Right lobe of liver (tissue), 6 donors: ENCODE data around the gene SNU13. TPM values are rescaled to one million over a fixed set of nuclear protein-coding genes. Genes with fewer than 3 reads are reported as not detected.
"Not testable (repeated sequence)": the region's sequence is repeated elsewhere in the genome, so short reads cannot be mapped to it uniquely, and the experiment has no call there.

Experiments used
- ATAC-seq, 4 donors: fragments of 200-7000 bp; cut with Tn5 transposase; one replicate each; pipeline ENCODE4 v1.9.1; 2020; ENCODE audit warnings: mild to moderate bottlenecking in 4 of 4, moderate library complexity in 4 of 4
- DNase-seq, 3 donors: peaks; one replicate each; pipeline ENCODE4 v3.0.0-alpha.2; 2020
- H3K27ac ChIP-seq, 3 donors: fragments of 200-600 bp; one replicate each; pipeline ENCODE4 v1.8.0; 2022
- H3K27me3 ChIP-seq, 2 donors: fragments of 200-600 bp; one replicate each; pipeline ENCODE4 v1.8.0; 2022
- H3K36me3 ChIP-seq, 4 donors: fragments of 200-600 bp; sonication (generic) in 1 of 4; one replicate each; pipeline versions ENCODE4 v1.5.1 to v1.8.0; 2017 to 2022; ENCODE audit warnings: control low read depth in 1 of 4
- H3K4me1 ChIP-seq, 4 donors: fragments of 200-600 bp; sonication (generic) in 1 of 4; one replicate each; pipeline versions ENCODE4 v1.5.1 to v1.8.0; 2017 to 2022; ENCODE audit warnings: control low read depth in 1 of 4
- H3K4me3 ChIP-seq, 3 donors: fragments of 200-600 bp; one replicate each; pipeline ENCODE4 v1.8.0; 2022
- H3K9me3 ChIP-seq, 4 donors: fragments of 200-600 bp; sonication (generic) in 1 of 4; one replicate each; pipeline versions ENCODE4 v1.5.1 to v1.8.0; 2017 to 2022; ENCODE audit warnings: control low read depth in 1 of 4
- POLR2A ChIP-seq: fragments of 450-650 bp; IDR thresholded peaks from one replicate; pipeline ENCODE4 v1.6.1; 2017; ENCODE audit warnings: antibody characterized with exemption, mild to moderate bottlenecking
- WGBS: methylation state at CpG from one replicate; pipeline ENCODE4 v1.1.6; 2018; ENCODE audit warnings: low coverage, low lambda C conversion rate; ENCODE audit not compliant: insufficient coverage; ENCODE audit errors: missing lambda C conversion rate; 5-methylcytosine and 5-hydroxymethylcytosine counted together
- intact Hi-C, 2 donors: fragments of 100-400 bp; cut with DNase I; formaldehyde crosslinking; loops; one replicate each; pipeline versions ENCODE4 v1.11.2 to v1.14.1; 2022
- total RNA-seq, 6 experiments: library from RNA; depleted of rRNA in 2 of 6; stranded (reverse); fragments of >200 nt in 2 of 6; fragmentation: NEBNext Ultra II Directional in 3 of 6; extraction: Animal tissue kit (Norgen Biotek cat#: 25700) in 3 of 6; gene quantifications; one replicate each; pipeline versions ENCODE4 v1.1.0 to v1.2.4, GENCODE V29; 2016 to 2023
- TF ChIP-seq, protein P1 (sequence below), 4 donors: fragments of 200-600 bp in 3 of 4; fragments of 450-650 bp in 1 of 4; IDR thresholded peaks; one replicate each; pipeline versions ENCODE4 v1.5.1 to v1.8.0; 2016 to 2022; ENCODE audit warnings: antibody characterized with exemption in 4 of 4, mild to moderate bottlenecking in 2 of 4
- donor health status: DM: no; HTN: yes; CAD: no.
- donor health status: DM: no; HTN: no; CAD: no.
- donor health status: DM: no; HTN: no; CAD: no.
- donor health status: DM: no; HTN: yes; CAD: no.
- donor health status: DM: no; HTN: yes; CAD: no.

Gene SNU13
- total RNA-seq, 6 experiments from 2014 or later: 43.1 to 65.4 (median 50.1) TPM

- WGBS: 61% methylated on average over 4 of the region's 5 CpGs
- DNase-seq (peak in 1 of 3 donors; percentile 15), ATAC-seq (peak; percentile 23 to 81 (median 60))
- intact Hi-C loops: no loop called here
- TF ChIP-seq, protein P1, sequence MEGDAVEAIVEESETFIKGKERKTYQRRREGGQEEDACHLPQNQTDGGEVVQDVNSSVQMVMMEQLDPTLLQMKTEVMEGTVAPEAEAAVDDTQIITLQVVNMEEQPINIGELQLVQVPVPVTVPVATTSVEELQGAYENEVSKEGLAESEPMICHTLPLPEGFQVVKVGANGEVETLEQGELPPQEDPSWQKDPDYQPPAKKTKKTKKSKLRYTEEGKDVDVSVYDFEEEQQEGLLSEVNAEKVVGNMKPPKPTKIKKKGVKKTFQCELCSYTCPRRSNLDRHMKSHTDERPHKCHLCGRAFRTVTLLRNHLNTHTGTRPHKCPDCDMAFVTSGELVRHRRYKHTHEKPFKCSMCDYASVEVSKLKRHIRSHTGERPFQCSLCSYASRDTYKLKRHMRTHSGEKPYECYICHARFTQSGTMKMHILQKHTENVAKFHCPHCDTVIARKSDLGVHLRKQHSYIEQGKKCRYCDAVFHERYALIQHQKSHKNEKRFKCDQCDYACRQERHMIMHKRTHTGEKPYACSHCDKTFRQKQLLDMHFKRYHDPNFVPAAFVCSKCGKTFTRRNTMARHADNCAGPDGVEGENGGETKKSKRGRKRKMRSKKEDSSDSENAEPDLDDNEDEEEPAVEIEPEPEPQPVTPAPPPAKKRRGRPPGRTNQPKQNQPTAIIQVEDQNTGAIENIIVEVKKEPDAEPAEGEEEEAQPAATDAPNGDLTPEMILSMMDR (IDR thresholded peaks at IDR 0.05): no peak
- TF ChIP-seq POLR2A: no peak
- Histone ChIP-seq H3K27me3 (no peaks in the 10 kb centered on the region), H3K9me3 (no peaks in the 10 kb centered on the region), H3K4me3 (no peak overlapping the region), H3K27ac (no peak overlapping the region), H3K4me1 (no peaks in the 10 kb centered on the region), H3K36me3 (peaks cover 5 to 95% (median 38%) of the 10 kb centered on the region in 4 donors)
Observed at GRCh38 chr22:41638124-41638523, 50.5 kb downstream of the SNU13 start.

- H3K9me3 ChIP-seq, H3K4me3 ChIP-seq, H3K4me1 ChIP-seq, ATAC-seq, H3K27me3 ChIP-seq, H3K27ac ChIP-seq, intact Hi-C loops: not testable (repeated sequence)
- peak in 1 of 3 donors; percentile 42 for DNase-seq
- 80% methylated on average over 1 of the region's 8 CpGs for WGBS
- peaks cover 5 to 93% (median 37%) of the 10 kb centered on the region in 4 donors for H3K36me3 ChIP-seq
Observed at GRCh38 chr22:41637623-41638022, 51.0 kb downstream of the SNU13 start.

GRCh38 chr22:41636467-41636866, 52.2 kb downstream of the SNU13 start:
- DNase-seq: peak in 2 of 3 donors; percentile 20 to 32
- peaks cover 5 to 84% (median 31%) of the 10 kb centered on the region in 4 donors for H3K36me3 ChIP-seq
- WGBS: 82% methylated on average over 5 of the region's 7 CpGs
- no peak overlapping the region for H3K27ac ChIP-seq
- ATAC-seq: peak in 2 of 4 donors; percentile 53 to 79
- H3K27me3 ChIP-seq: no peaks in the 10 kb centered on the region
- no peaks in the 10 kb centered on the region for H3K9me3 ChIP-seq
- no peak for TF ChIP-seq POLR2A
- TF ChIP-seq, protein P1 (IDR thresholded peaks at IDR 0.05): no peak
- no peak overlapping the region for H3K4me3 ChIP-seq
- no peaks in the 10 kb centered on the region for H3K4me1 ChIP-seq
- intact Hi-C loops: no loop called here

DNA sequence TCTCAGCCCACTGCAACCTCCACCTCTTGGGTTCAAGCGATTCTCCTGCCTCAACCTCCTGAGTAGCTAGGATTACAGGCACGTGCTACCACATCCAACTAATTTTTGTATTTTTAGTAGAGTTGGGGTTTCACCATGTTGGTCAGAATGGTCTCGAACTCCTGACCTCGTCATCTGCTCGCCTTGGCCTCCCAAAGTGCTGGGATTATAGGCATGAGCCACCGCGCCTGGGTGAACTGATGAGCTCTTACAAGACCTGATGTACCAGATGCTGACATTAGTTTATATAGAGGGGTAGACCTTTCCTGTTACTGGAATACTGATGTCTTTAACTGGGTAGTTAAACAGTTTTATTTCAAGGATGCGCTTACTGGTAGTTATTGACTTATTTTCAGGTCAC, 54.1 kb downstream of the SNU13 start:
- H3K27ac ChIP-seq, DNase-seq, ATAC-seq, H3K27me3 ChIP-seq, intact Hi-C loops, H3K4me1 ChIP-seq, H3K4me3 ChIP-seq, H3K9me3 ChIP-seq: not testable (repeated sequence)
- WGBS: 90% methylated on average over 2 of the region's 8 CpGs
- H3K36me3 ChIP-seq: peaks cover 5 to 74% (median 29%) of the 10 kb centered on the region in 4 donors

GRCh38 chr22:41631615-41632014, 57.1 kb downstream of the SNU13 start:
- H3K4me1 ChIP-seq, H3K27me3 ChIP-seq, H3K9me3 ChIP-seq, intact Hi-C loops, H3K4me3 ChIP-seq, DNase-seq, H3K27ac ChIP-seq, ATAC-seq: not testable (repeated sequence)
- peaks cover 0 to 74% (median 34%) of the 10 kb centered on the region in 4 donors for H3K36me3 ChIP-seq
- WGBS: 96% methylated on average over 6 of the region's 23 CpGs

GRCh38 chr22:41631115-41631514, 57.6 kb downstream of the SNU13 start:
- H3K27me3 ChIP-seq, H3K4me1 ChIP-seq, H3K4me3 ChIP-seq, H3K9me3 ChIP-seq, intact Hi-C loops, H3K27ac ChIP-seq, ATAC-seq, DNase-seq: not testable (repeated sequence)
- WGBS: no CpG with 5 or more reads among the region's 28 CpGs
- peaks cover 0 to 74% (median 30%) of the 10 kb centered on the region in 4 donors for H3K36me3 ChIP-seq
